Activated CD4-positive, alpha-beta memory T cell treated with anti-CD3 and anti-CD28 coated beads for 36 hours (primary cell): ENCODE measurements around the gene PCNT. TPM values are rescaled to one million over a fixed set of nuclear protein-coding genes. Genes with fewer than 3 reads are reported as not detected.
"Not testable (repeated sequence)": the region's sequence is repeated elsewhere in the genome, so short reads cannot be mapped to it uniquely, and the experiment has no call there.

ENCODE experiments used
- CTCF ChIA-PET: fragments of 350-600 bp; sonication (Branson Sonifier 250); formaldehyde crosslinking; loops from one replicate; lab custom pipeline; 2021; ENCODE audit warnings: antibody characterized with exemption, inconsistent platforms; lab: Charles Lee
- POLR2A ChIA-PET: fragments of 350-600 bp; sonication (Branson Sonifier 250); formaldehyde crosslinking; loops from one replicate; lab custom pipeline; 2021; ENCODE audit warnings: antibody characterized with exemption; lab: Charles Lee
- DNase-seq: peaks from one replicate; pipeline ENCODE4 v3.0.0-alpha.2; 2020
- H3K27ac Mint-ChIP-seq: one replicate; pipeline ENCODE4 v1.8.0; 2021; ENCODE audit warnings: mixed read lengths
- H3K27me3 Mint-ChIP-seq: one replicate; pipeline ENCODE4 v1.8.0; 2021; ENCODE audit warnings: mixed read lengths
- H3K36me3 Mint-ChIP-seq: one replicate; pipeline ENCODE4 v1.8.0; 2021; ENCODE audit warnings: mixed read lengths
- H3K4me1 Mint-ChIP-seq: one replicate; pipeline ENCODE4 v1.8.0; 2021; ENCODE audit warnings: low read depth, mixed read lengths
- H3K4me3 Mint-ChIP-seq: one replicate; pipeline ENCODE4 v1.8.0; 2021; ENCODE audit warnings: mild to moderate bottlenecking, mixed read lengths
- H3K9me3 Mint-ChIP-seq: one replicate; pipeline ENCODE4 v1.8.0; 2021; ENCODE audit warnings: mixed read lengths
- intact Hi-C: fragments of 100-400 bp; cut with micrococcal nuclease; formaldehyde crosslinking; loops from one replicate; pipeline ENCODE4 v1.15.1; 2023
- total RNA-seq, 2 experiments: library from RNA; stranded (reverse); gene quantifications; one replicate each; pipeline ENCODE4 v1.2.3, GENCODE V29; 2021

PCNT gene
- total RNA-seq, 2 experiments from 2014 or later, result 48.5 to 50.6 TPM

DNA sequence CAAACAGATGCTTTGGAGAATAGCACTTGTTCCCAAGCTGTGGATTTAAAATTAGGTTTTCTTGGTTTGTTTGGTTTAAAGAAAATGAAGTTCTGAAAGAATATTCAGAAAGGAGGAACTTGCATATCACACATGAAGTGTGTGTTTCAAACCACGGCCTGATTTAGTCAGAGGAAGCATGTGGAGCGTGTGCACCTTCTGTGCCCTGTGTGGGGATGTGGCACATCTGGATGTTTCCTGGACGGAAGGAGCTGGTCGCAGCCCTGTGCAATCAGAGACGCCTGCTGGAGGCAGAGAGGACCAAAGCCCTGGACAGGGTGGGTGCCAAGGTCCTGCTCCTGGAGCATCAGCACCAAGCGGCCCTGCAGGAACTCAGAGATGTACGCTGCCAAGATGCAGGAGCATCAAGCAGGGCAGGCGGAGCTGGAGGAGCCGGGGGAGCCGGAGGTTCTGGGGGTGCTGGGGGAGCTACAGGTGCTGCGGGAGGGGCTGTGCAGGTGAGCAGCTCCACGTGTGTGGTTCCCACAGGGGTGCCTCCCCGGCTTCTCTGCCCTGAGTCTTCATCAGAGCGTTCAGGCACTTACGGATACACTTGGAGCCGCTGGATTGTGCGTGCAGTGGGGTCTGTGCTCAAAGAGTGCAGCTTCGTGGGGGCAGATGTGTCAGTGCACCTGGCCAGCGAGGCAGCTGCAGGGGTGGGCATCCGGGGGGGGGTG, 45.7 kb downstream of the PCNT start:
- Mint-ChIP-seq H3K4me3 (no peak overlapping the region), H3K27ac (no peak overlapping the region), H3K27me3 (no peaks in the 10 kb centered on the region), H3K36me3 (peaks cover 27% of the 10 kb centered on the region), H3K9me3 (no peaks in the 10 kb centered on the region), H3K4me1 (peaks cover 22% of the 10 kb centered on the region)
- DNase-seq, result no peak
- ChIA-PET POLR2A (no interaction called here), CTCF (no interaction called here)
- intact Hi-C loops, result no loop called here

GRCh38 chr21:46371204-46372013, 47.5 kb downstream of the PCNT start:
- Mint-ChIP-seq H3K4me3 (no peak overlapping the region), H3K36me3 (peaks cover 15% of the 10 kb centered on the region), H3K27ac (no peak overlapping the region), H3K4me1 (peaks cover 22% of the 10 kb centered on the region), H3K9me3 (no peaks in the 10 kb centered on the region), H3K27me3 (no peaks in the 10 kb centered on the region)
- intact Hi-C loops, result no loop called here
- POLR2A ChIA-PET, result no interaction called here
- CTCF ChIA-PET, result no interaction called here
- no peak for DNase-seq

GRCh38 chr21:46372014-46372485, 48.1 kb downstream of the PCNT start:
- Mint-ChIP-seq H3K27ac (no peak overlapping the region), H3K4me3 (no peak overlapping the region), H3K4me1 (peaks cover 22% of the 10 kb centered on the region), H3K9me3 (no peaks in the 10 kb centered on the region), H3K27me3 (no peaks in the 10 kb centered on the region), H3K36me3 (peaks cover 11% of the 10 kb centered on the region)
- ChIA-PET POLR2A (no interaction called here), CTCF (no interaction called here)
- intact Hi-C loops, result no loop called here
- no peak for DNase-seq

DNA sequence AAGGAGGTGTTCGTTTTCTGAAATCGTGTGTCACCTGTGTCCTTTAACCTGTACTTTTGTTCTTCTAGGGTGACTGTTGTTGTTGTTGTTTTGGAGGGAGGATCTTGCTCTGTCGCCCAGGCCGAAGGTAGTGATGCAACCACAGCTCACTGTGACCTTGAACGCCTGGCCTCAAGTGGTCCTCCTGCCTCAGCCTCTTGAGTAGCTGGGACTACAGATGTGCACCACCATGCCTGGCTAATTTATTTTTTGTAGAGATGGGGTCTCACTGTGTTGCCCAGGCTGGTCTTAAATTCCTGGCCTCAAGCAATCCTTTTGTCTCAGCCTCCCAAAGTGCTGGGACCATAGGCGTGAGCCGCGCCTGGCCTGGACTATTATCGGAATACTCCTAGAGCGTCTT, 49.0 kb downstream of the PCNT start:
- POLR2A ChIA-PET, intact Hi-C loops, CTCF ChIA-PET: not testable (repeated sequence)

GRCh38 chr21:46374761-46375389, 50.9 kb downstream of the PCNT start:
- Mint-ChIP-seq H3K27ac (no peak overlapping the region), H3K4me3 (no peak overlapping the region), H3K27me3 (no peaks in the 10 kb centered on the region), H3K4me1 (peaks cover 6% of the 10 kb centered on the region), H3K36me3 (peaks cover 26% of the 10 kb centered on the region), H3K9me3 (no peaks in the 10 kb centered on the region)
- intact Hi-C loops, result no loop called here
- no peak for DNase-seq
- ChIA-PET POLR2A (no interaction called here), CTCF (no interaction called here)

More for the DNA sequence above, 49.0 kb downstream of the PCNT start:
- H3K36me3 Mint-ChIP-seq, result peaks cover 10% of the 10 kb centered on the region
- H3K27me3 Mint-ChIP-seq, H3K9me3 Mint-ChIP-seq, DNase-seq, H3K4me3 Mint-ChIP-seq, H3K27ac Mint-ChIP-seq: not testable (repeated sequence)
- H3K4me1 Mint-ChIP-seq, result peaks cover 19% of the 10 kb centered on the region

- DNase-seq, result no peak
- H3K4me1 Mint-ChIP-seq, result peaks cover 6% of the 10 kb centered on the region
- no peaks in the 10 kb centered on the region for H3K27me3 Mint-ChIP-seq
- H3K27ac Mint-ChIP-seq, result no peak overlapping the region
- peaks cover 26% of the 10 kb centered on the region for H3K36me3 Mint-ChIP-seq
- intact Hi-C loops, result no loop called here
- POLR2A ChIA-PET, result no interaction called here
- no peaks in the 10 kb centered on the region for H3K9me3 Mint-ChIP-seq
- CTCF ChIA-PET, result no interaction called here
- no peak overlapping the region for H3K4me3 Mint-ChIP-seq
These were observed 51.7 kb downstream of the PCNT start for GRCh38 chr21:46375560-46376230.

- peaks cover 6% of the 10 kb centered on the region for H3K4me1 Mint-ChIP-seq
- CTCF ChIA-PET, result no interaction called here
- H3K9me3 Mint-ChIP-seq, result no peaks in the 10 kb centered on the region
- H3K27me3 Mint-ChIP-seq, result no peaks in the 10 kb centered on the region
- peaks cover 26% of the 10 kb centered on the region for H3K36me3 Mint-ChIP-seq
- no peak for DNase-seq
- no peak overlapping the region for H3K4me3 Mint-ChIP-seq
- H3K27ac Mint-ChIP-seq, result no peak overlapping the region
- POLR2A ChIA-PET, result no interaction called here
- intact Hi-C loops, result no loop called here
These were observed 52.3 kb downstream of the PCNT start for GRCh38 chr21:46376231-46376628.

DNA sequence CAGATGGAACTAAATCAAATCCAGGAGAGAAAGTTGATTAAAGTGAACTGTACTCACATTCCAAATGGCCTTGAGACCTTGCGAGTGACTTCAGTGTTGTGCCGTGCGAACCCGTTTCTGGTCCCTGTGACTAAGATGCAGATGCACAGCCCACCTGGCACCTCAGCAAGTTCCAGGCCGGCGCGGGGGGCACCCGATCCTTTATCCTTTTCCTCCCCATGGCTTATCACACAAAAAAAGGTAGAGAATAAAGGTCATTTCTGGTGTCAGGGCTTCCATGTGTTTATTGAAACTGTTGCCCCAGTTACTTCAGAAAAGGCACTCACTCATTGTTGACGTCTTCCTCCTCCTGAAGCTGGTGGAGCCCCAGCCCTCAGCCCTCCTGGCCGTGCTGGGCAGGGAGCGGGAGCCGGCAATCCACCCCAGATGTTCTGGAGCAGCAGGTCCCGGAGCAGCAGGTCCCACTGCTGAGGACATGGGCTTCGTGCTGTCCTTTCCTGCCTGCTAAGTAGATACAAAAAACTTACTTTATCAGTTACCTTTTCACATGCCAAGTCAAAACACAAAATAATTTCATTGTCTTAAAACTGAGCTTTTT, 53.0 kb downstream of the PCNT start:
- H3K9me3 Mint-ChIP-seq, result peaks cover 4% of the 10 kb centered on the region
- intact Hi-C loops, result no loop called here
- H3K4me1 Mint-ChIP-seq, result peaks cover 1% of the 10 kb centered on the region
- no peaks in the 10 kb centered on the region for H3K27me3 Mint-ChIP-seq
- no peak for DNase-seq
- no peak overlapping the region for H3K4me3 Mint-ChIP-seq
- ChIA-PET POLR2A (no interaction called here), CTCF (no interaction called here)
- peaks cover 28% of the 10 kb centered on the region for H3K36me3 Mint-ChIP-seq
- H3K27ac Mint-ChIP-seq, result no peak overlapping the region

GRCh38 chr21:46377789-46378188, 53.8 kb downstream of the PCNT start:
- intact Hi-C loops, result no loop called here
- POLR2A ChIA-PET, result no interaction called here
- CTCF ChIA-PET, result no interaction called here
- Mint-ChIP-seq H3K9me3 (peaks cover 12% of the 10 kb centered on the region), H3K4me3 (no peak overlapping the region), H3K27me3 (no peaks in the 10 kb centered on the region), H3K36me3 (peaks cover 35% of the 10 kb centered on the region), H3K27ac (no peak overlapping the region), H3K4me1 (no peaks in the 10 kb centered on the region)
- no peak for DNase-seq

DNA sequence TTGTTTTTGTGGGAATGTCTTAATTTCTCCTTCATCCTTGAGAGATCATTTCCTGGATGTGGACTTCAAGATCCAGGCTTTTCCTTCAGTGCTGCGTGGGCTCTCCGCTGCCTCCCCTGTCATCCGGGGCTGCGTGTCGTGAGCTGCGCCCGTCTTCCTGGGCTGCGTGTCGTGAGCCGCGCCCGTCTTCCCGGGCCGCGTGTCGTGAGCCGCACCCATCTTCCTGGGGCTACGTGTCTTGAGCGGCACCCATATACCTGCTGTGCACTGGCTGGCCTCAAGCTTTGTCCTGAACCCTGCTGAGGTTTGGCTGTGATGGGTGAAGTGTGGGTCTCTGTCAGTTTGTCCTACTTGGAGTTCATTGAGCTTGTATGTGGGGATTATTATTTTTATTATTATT, 55.1 kb downstream of the PCNT start:
- no peak for DNase-seq
- peaks cover 40% of the 10 kb centered on the region for H3K36me3 Mint-ChIP-seq
- H3K27me3 Mint-ChIP-seq, result no peaks in the 10 kb centered on the region
- no peak overlapping the region for H3K27ac Mint-ChIP-seq
- CTCF ChIA-PET, result no interaction called here
- no peaks in the 10 kb centered on the region for H3K4me1 Mint-ChIP-seq
- peaks cover 22% of the 10 kb centered on the region for H3K9me3 Mint-ChIP-seq
- H3K4me3 Mint-ChIP-seq, result no peak overlapping the region
- intact Hi-C loops, result no loop called here
- POLR2A ChIA-PET, result no interaction called here

GRCh38 chr21:46379691-46380090, 55.7 kb downstream of the PCNT start:
- no peak for DNase-seq
- H3K27ac Mint-ChIP-seq, result no peak overlapping the region
- no peak overlapping the region for H3K4me3 Mint-ChIP-seq
- H3K27me3 Mint-ChIP-seq, result no peaks in the 10 kb centered on the region
- ChIA-PET CTCF (no interaction called here), POLR2A (no interaction called here)
- peaks cover 28% of the 10 kb centered on the region for H3K9me3 Mint-ChIP-seq
- H3K36me3 Mint-ChIP-seq, result peaks cover 46% of the 10 kb centered on the region
- no peaks in the 10 kb centered on the region for H3K4me1 Mint-ChIP-seq
- intact Hi-C loops, result no loop called here

DNA sequence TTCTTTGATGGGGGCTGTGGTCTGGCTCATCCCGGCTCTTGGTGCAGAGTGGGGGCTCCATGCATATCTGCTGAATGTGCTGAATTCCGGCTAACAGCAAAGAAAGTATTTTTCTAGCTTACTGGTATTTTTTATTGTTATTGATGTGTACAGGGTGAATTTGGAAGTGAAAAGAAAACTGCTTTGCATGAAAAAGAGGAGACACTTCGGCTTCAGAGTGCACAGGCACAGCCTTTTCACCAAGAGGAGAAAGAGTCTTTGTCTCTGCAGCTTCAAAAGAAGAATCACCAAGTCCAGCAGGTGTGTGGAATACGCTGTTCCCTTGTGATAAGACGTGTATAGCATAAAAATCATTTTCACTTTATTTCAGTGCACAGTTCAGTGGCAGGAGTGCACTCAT, 57.6 kb downstream of the PCNT start:
- no peak overlapping the region for H3K27ac Mint-ChIP-seq
- H3K27me3 Mint-ChIP-seq, result no peaks in the 10 kb centered on the region
- H3K9me3 Mint-ChIP-seq, result peaks cover 29% of the 10 kb centered on the region
- H3K4me3 Mint-ChIP-seq, result no peak overlapping the region
- DNase-seq, result no peak
- intact Hi-C loops, result no loop called here
- ChIA-PET POLR2A (no interaction called here), CTCF (no interaction called here)
- peaks cover 57% of the 10 kb centered on the region for H3K36me3 Mint-ChIP-seq
- no peaks in the 10 kb centered on the region for H3K4me1 Mint-ChIP-seq
